C1 segment of cervical spinal cord (tissue), 14 donors: ENCODE results near the gene KCNJ5.
"Not testable (repeated sequence)": the region's sequence is repeated elsewhere in the genome, so short reads cannot be mapped to it uniquely, and the experiment has no call there.

Experiments used
- DNase-seq, 14 donors: peaks; one replicate each; lab custom pipeline; 2025; lab: John Stamatoyannopoulos, UW

The KCNJ5 gene

DNA sequence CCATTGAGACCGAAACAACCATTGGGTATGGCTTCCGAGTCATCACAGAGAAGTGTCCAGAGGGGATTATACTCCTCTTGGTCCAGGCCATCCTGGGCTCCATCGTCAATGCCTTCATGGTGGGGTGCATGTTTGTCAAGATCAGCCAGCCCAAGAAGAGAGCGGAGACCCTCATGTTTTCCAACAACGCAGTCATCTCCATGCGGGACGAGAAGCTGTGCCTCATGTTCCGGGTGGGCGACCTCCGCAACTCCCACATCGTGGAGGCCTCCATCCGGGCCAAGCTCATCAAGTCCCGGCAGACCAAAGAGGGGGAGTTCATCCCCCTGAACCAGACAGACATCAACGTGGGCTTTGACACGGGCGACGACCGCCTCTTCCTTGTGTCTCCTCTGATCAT is 20.5 kb downstream of the KCNJ5 start:
- DNase-seq, result no peak

DNA sequence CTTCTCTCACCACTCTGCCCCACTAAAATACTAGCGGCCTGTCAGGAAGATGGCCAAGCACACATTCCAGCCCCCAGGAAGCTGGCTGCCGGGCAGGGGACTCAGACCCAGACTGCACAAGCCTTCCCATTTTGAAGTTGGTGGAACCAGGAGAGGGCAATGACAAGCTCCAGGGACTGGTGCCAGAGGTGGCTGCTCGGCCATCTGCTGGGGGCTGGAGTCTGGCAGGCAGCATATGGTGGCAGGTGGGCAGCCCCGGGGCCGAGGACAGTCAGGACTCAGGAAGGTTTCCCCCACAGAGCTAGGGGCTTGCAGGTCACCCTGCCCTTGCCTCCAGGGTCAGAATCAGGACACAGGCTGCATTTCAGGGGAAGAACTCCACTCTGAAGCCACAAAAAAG is 22.6 kb downstream of the KCNJ5 start:
- peak in 1 of 14 donors; percentile 66 for DNase-seq

DNA sequence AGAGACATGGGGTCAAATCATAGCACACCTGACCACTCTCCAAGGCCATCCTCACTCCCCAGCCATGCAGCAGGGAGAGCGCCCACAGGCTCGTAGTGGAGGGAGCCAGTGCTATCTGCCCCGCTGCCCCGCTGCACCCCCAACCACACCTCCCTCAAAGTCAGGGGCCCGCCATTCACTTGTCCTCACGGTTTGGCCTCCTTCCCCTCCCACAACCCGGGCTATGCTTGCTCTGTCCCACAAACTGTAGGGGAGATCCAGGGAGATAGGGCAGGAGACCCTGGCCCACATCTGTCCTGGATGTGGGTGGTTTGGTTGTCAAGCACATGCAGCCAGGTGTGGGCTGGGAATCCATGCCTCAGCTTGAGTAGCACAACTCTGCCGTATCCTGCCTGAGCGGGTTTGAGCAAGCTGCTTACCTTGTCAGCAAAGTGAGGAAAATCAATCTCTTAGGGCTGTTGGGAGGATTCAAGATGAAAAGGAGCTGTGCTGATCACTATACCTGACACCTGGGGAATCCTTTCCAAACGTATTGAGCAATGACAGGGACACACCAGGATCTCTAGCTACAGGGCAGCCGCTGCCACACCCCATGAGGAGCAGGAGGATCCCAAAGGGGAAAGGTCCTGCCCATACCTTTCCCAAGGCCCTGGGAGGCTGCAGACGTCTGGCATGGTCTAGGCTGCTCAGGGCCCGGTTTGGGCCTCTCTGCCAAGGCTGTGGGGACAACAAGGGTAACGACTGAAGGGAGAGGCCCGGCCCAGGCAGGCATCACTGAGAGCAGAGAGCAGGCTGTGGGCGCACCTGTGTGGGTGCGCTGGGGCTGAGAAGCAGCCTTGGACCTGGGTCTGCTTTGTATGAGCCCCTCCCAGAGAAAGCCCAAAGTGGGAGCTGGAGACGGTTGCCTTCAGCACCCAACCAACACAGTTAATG is 23.3 kb downstream of the KCNJ5 start:
- DNase-seq, result no peak

DNA sequence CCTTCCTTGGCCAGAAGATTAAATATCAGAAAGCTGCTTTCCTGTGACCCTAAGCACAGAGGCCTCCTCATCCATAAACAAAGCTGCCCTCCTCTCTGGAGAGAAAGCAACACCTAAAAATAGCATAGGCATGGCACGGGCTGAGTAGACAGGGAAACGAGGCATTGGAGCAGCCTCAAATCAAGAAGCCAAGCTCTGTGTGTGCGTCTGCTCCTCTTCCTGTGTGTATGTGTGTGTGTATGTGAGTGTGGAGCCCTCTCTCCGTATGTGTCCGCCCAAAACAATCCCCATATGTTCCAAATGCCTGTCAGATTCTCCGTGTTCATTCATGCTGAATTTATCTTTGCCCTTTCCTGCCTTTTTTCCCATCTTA is 24.0 kb downstream of the KCNJ5 start:
- peak in 1 of 14 donors; percentile 46 for DNase-seq

DNA sequence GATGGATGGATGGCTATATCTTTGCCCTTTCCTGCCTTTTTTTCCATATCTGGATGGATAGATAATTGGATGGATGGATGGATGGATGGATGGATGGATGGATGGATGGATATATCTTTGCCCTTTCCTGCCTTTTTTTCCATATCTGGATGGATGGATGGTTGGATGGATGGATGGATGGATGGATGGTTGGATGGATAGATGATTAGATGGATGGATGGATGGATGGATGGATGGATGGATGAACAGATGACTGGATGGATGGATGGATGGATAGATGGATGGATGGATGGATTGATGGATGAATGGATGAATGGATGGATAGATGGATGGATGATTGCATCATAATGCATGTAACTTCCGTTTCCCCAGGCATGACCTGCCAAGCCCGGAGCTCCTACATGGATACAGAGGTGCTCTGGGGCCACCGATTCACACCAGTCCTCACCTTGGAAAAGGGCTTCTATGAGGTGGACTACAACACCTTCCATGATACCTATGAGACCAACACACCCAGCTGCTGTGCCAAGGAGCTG is 24.9 kb downstream of the KCNJ5 start:
- DNase-seq, result no peak

DNA sequence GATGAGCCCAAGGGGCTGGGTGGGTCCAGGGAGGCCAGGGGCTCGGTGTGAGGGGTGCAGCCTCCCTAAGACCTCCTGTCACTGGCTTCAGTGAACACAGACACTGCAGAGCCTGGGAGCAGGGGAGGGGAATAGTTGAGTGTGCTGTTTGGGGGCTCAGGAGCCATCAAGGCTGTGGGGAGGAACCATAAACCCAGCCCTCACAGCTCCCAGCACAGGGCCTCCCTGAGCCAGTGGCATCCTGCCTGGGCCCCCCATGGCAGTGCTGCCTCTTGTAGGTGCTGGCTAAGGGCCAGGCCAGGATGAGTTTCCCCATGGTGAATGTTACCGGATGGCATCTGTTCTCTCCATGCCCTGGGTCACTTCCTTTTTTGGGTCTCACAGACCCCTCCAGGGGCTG is 25.5 kb downstream of the KCNJ5 start:
- DNase-seq, result no peak

DNA sequence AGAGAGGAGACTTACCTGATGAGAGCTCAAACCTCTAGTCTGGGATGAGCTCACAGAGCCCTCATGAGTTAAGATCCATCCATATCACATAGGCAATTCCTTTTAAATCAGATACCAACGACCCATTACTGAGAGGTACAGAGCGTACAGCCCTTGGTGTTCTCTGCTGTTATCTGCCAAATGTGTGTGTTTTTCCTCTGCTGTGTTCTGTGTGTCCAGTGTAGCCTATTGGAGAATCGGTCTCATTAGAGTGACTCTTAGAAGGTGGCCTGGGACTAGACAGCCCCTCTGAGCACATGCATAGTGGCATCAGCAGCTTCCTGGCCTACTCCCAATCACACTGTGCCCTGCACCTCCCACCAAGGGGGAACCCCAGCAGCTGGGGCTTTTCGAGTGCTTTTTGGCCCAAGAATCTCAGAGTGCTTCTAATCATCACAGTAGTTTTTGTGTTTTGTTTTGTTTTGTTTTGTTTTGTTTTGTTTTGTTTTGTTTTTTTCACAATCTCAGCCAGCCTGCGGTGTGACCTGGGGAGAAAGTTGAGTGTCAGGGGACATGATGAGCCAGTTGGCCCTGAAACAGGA is 26.1 kb downstream of the KCNJ5 start:
- DNase-seq, result no peak

DNA sequence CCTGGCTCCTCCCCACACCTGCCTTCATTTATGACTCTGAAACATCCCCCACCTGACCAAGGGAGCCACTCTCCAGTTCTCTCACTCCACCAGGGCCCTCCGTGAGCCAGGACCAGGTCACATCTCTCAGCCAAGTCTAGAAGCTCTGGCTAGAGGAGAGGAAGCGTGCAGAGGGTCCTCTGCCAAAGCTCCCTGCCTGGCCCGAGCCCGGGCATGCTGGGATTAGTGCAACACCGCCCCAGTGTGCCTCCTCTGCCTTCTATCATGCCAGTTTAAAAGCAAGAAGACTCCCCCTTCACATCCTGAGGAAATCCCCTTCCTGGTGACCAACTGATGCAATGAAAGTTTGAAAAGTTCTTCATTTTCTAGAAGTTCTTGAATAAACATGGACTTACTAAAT is 28.1 kb downstream of the KCNJ5 start:
- no peak for DNase-seq

GRCh38 chr11:128919635-128920034 is 28.5 kb downstream of the KCNJ5 start:
- DNase-seq, result not testable (repeated sequence)

DNA sequence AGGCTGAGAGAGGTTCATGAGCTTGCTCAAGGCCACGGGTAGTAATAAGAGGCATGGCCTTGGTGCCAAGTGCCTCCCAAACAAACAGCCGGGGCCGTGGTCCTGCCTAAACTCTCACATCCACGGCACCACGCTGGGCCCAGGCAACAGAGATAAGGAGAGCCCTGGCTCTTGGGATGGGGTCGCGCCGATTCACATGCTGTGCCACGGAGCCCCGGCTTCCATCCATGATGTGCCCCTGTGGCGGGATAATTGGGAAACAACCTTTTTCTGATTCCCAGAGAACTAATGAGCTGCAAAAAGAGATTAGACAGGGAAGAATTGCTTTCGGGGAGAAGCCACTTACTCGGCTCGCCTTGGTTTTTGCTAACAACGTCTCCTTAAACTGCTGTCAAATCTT is 29.5 kb downstream of the KCNJ5 start:
- no peak for DNase-seq

DNA sequence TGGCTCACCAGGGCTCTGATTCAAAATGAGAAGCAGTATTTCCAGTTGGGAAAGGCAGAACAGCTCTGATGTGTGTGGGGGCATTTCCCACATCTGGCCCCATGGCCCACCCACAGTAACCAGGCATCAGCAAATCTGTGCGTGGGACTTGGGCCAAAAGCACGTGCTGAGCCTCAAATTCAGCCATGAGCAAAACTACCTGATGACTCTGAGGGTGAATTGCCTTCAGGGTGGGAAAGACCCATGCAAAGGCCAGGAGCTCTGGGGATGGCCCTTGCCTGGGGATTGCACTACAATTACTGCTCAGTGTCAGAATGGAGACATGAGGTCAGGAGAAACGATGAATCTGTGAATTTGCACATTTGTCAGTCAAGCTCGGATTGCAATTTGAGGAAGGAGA is 30.6 kb downstream of the KCNJ5 start:
- DNase-seq, result no peak

- DNase-seq, result no peak
Observed at GRCh38 chr11:128924104-128924503, 32.9 kb downstream of the KCNJ5 start.

GRCh38 chr11:128924510-128925249 is 33.5 kb downstream of the KCNJ5 start:
- DNase-seq, result no peak

DNA sequence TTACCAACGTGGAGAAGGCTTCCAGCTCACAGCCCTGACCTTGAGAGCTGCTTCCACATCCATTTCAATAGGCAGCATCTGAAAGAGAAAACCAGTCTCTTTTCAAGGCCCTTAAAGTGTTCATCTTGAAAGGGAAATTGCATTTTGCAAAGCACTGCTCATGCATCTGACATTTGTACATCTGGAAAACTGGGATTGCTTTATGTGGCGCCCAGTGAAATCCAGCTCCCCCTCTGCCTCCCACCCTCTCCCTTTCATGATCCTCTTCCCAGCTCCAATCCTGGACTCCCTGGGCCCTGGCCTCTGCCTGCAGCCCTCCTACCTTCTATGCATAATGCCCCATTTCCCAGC is 34.1 kb downstream of the KCNJ5 start:
- no peak for DNase-seq

DNA sequence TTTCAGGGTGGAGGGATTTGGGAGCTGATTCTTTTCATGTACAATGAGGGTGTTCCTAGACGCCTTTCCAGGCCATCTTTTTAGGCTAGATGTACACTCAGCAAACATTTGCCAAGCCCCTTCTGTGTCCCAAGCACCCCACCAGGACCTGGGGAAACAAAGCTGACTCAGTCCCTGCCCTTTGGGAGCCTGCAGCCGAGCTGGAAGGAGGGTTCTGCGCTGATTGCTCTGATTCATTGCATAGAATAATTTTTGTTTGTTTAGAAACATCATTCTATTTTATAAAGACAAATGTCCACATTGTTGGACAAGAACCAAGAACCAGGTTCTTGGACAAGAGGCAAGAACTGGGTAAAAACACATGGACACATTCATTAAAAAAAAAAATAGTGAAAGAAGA is 34.8 kb downstream of the KCNJ5 start:
- DNase-seq, result no peak

DNA sequence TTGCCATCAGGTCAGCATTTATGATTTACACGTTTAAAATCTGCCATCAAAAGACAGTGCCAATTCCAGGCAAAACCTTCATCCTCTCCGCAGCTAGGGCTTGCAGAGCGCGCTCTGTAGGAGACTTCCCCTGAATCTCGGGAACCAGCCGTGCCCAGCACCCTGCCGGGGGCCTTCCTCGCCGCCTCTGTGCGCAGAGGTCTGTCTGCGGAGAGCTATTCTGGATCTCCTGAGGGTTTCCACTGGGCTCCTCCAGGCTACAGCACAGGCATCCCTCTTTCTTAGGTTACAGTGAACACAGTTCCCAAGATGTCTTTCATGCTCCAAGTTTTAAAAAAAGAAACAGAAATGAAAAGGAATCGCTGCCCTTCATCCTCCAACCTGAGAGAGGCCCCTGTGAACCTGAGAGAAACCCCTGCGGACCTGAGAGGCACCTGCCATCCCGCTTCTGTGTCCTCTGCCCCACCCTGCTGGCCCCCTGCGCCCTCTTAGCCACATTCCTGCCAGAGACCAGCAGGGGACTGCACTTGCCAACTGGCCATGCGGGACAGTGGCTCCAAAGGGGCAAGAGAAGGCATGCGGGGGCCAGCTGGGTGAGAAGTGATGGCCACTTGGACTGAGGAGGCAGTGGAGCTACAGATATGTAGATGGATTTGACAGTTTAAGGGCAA is 35.4 kb downstream of the KCNJ5 start:
- DNase-seq, result no peak

- no peak for DNase-seq
Observed at GRCh38 chr11:128927108-128927461, 35.9 kb downstream of the KCNJ5 start.

- no peak for DNase-seq
Observed at GRCh38 chr11:128927683-128928336, 36.7 kb downstream of the KCNJ5 start.

DNA sequence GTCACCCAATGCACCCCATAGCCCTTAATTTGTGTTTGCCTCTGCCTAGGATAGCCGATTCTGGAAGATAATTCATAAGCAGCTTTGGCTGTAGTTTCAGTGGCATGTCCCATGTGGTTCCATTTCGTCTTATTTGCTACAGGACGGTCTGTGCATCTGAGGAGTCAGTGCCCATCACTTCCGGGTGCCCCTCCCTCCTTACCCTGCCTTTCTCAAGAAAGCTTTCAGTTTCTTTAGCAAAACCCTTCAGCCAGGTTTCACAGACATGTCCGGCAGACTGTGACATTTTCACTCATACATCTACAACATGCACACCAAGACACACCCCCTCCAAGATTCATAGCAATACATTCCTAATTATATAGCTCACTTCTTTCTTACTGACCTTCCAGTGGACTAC is 37.2 kb downstream of the KCNJ5 start:
- no peak for DNase-seq

GRCh38 chr11:128929468-128929867 is 38.3 kb downstream of the KCNJ5 start:
- no peak for DNase-seq

GRCh38 chr11:128929991-128930390 is 38.8 kb downstream of the KCNJ5 start:
- no peak for DNase-seq
